IPS DF 6.9 (cell line): ENCODE data around the gene PTPRB.
"Not testable (repeated sequence)": the region's sequence is repeated elsewhere in the genome, so short reads cannot be mapped to it uniquely, and the experiment has no call there.

ENCODE experiments used
- DNase-seq: peaks from one replicate; pipeline ENCODE4 v3.0.0-alpha.2; 2013; ENCODE audit warnings: low read depth, low spot score
- H3K27ac ChIP-seq: one replicate; pipeline ENCODE4 v1.5.1; 2013; ENCODE audit warnings: low read length, control low read depth
- H3K27me3 ChIP-seq: 2 replicates; pipeline ENCODE4 v1.6.1; 2013; ENCODE audit warnings: mild to moderate bottlenecking, low read length; ENCODE audit not compliant: control insufficient read depth, insufficient read depth
- H3K36me3 ChIP-seq: 2 replicates; pipeline ENCODE4 v1.6.1; 2013; ENCODE audit warnings: low read length; ENCODE audit not compliant: control insufficient read depth, insufficient read depth
- H3K4me1 ChIP-seq: 2 replicates; pipeline ENCODE4 v1.6.1; 2013; ENCODE audit warnings: low read length; ENCODE audit not compliant: control insufficient read depth, insufficient read depth
- H3K4me3 ChIP-seq: 2 replicates; pipeline ENCODE4 v1.5.1; 2013; ENCODE audit warnings: mild to moderate bottlenecking, low read length
- H3K9me3 ChIP-seq: 2 replicates; pipeline ENCODE4 v1.6.1; 2013; ENCODE audit warnings: low read length, inconsistent platforms; ENCODE audit not compliant: control insufficient read depth, insufficient read depth
- WGBS: extraction: QIAGEN DNeasy Blood & Tissue Kit; methylation state at CpG from one replicate; pipeline ENCODE4 v1.1.7; 2013; ENCODE audit warnings: mixed read lengths, missing lambda C conversion rate; ENCODE audit not compliant: insufficient read length, insufficient coverage; 5-methylcytosine and 5-hydroxymethylcytosine counted together

Gene PTPRB

GRCh38 chr12:70508178-70508577 is 129.1 kb downstream of the PTPRB start:
- no CpG with 5 or more reads among the region's 1 CpG for WGBS
- Histone ChIP-seq H3K9me3 (no peaks in the 10 kb centered on the region), H3K36me3 (no peaks in the 10 kb centered on the region), H3K4me1 (no peaks in the 10 kb centered on the region; the same call in 1 of the 2 replicates), H3K4me3 (no peak overlapping the region), H3K27me3 (no peaks in the 10 kb centered on the region), H3K27ac (no peak overlapping the region)
- no peak for DNase-seq

- no peaks in the 10 kb centered on the region; the same call in 1 of the 2 replicates for H3K4me1 ChIP-seq
- H3K9me3 ChIP-seq = no peaks in the 10 kb centered on the region
- no CpG with 5 or more reads among the region's 2 CpGs for WGBS
- H3K36me3 ChIP-seq = no peaks in the 10 kb centered on the region
- H3K27ac ChIP-seq = no peak overlapping the region
- peak; percentile 22 for DNase-seq
- H3K27me3 ChIP-seq = no peaks in the 10 kb centered on the region
- H3K4me3 ChIP-seq = no peak overlapping the region
Measured at GRCh38 chr12:70507442-70507841, 129.8 kb downstream of the PTPRB start.

- Histone ChIP-seq H3K27me3 (no peaks in the 10 kb centered on the region), H3K9me3 (no peaks in the 10 kb centered on the region), H3K4me1 (no peaks in the 10 kb centered on the region), H3K27ac (no peak overlapping the region), H3K4me3 (no peak overlapping the region), H3K36me3 (no peaks in the 10 kb centered on the region)
- DNase-seq = no peak
- no CpG with 5 or more reads among the region's 5 CpGs for WGBS
Measured at GRCh38 chr12:70497508-70497907, 139.7 kb downstream of the PTPRB start.

GRCh38 chr12:70492904-70493303 is 144.3 kb downstream of the PTPRB start:
- H3K36me3 ChIP-seq, H3K27ac ChIP-seq, DNase-seq: not testable (repeated sequence)

GRCh38 chr12:70490928-70491327 is 146.3 kb downstream of the PTPRB start:
- H3K36me3 ChIP-seq, DNase-seq, H3K4me3 ChIP-seq, H3K27ac ChIP-seq, H3K9me3 ChIP-seq, H3K27me3 ChIP-seq, H3K4me1 ChIP-seq: not testable (repeated sequence)

More at GRCh38 chr12:70492904-70493303, 144.3 kb downstream of the PTPRB start:
- H3K27me3 ChIP-seq, H3K4me1 ChIP-seq, H3K4me3 ChIP-seq, H3K9me3 ChIP-seq: not testable (repeated sequence)
- no CpG with 5 or more reads among the region's 1 CpG for WGBS

GRCh38 chr12:70487440-70487839 is 149.8 kb downstream of the PTPRB start:
- Histone ChIP-seq H3K27me3 (no peaks in the 10 kb centered on the region), H3K27ac (no peak overlapping the region), H3K4me1 (no peaks in the 10 kb centered on the region), H3K36me3 (no peaks in the 10 kb centered on the region), H3K4me3 (no peak overlapping the region), H3K9me3 (no peaks in the 10 kb centered on the region)
- DNase-seq = no peak
- no CpG with 5 or more reads among the region's 2 CpGs for WGBS

GRCh38 chr12:70486588-70486987 is 150.6 kb downstream of the PTPRB start:
- Histone ChIP-seq H3K9me3 (no peaks in the 10 kb centered on the region), H3K27me3 (no peaks in the 10 kb centered on the region), H3K36me3 (no peaks in the 10 kb centered on the region), H3K4me3 (no peak overlapping the region), H3K4me1 (no peaks in the 10 kb centered on the region), H3K27ac (no peak overlapping the region)
- no CpG with 5 or more reads among the region's 2 CpGs for WGBS
- DNase-seq = no peak

GRCh38 chr12:70485704-70486103 is 151.5 kb downstream of the PTPRB start:
- Histone ChIP-seq H3K9me3 (no peaks in the 10 kb centered on the region), H3K4me1 (no peaks in the 10 kb centered on the region), H3K4me3 (no peak overlapping the region), H3K36me3 (no peaks in the 10 kb centered on the region), H3K27ac (no peak overlapping the region), H3K27me3 (no peaks in the 10 kb centered on the region)
- DNase-seq = no peak
- WGBS = no CpG with 5 or more reads among the region's 3 CpGs

- no CpG with 5 or more reads among the region's 1 CpG for WGBS
- H3K4me3 ChIP-seq = no peak overlapping the region
- H3K36me3 ChIP-seq = no peaks in the 10 kb centered on the region
- no peak for DNase-seq
- H3K9me3 ChIP-seq = no peaks in the 10 kb centered on the region
- no peaks in the 10 kb centered on the region for H3K4me1 ChIP-seq
- no peaks in the 10 kb centered on the region for H3K27me3 ChIP-seq
- no peak overlapping the region for H3K27ac ChIP-seq
Measured at GRCh38 chr12:70484464-70484863, 152.8 kb downstream of the PTPRB start.

GRCh38 chr12:70482764-70483163 is 154.5 kb downstream of the PTPRB start:
- Histone ChIP-seq H3K4me3 (no peak overlapping the region), H3K27me3 (no peaks in the 10 kb centered on the region), H3K36me3 (no peaks in the 10 kb centered on the region), H3K4me1 (no peaks in the 10 kb centered on the region), H3K9me3 (no peaks in the 10 kb centered on the region), H3K27ac (no peak overlapping the region)
- DNase-seq = no peak
- no CpG with 5 or more reads among the region's 1 CpG for WGBS

GRCh38 chr12:70469221-70469820 is 167.9 kb downstream of the PTPRB start:
- Histone ChIP-seq H3K27me3 (no peaks in the 10 kb centered on the region), H3K36me3 (no peaks in the 10 kb centered on the region), H3K27ac (no peak overlapping the region), H3K9me3 (no peaks in the 10 kb centered on the region), H3K4me1 (no peaks in the 10 kb centered on the region), H3K4me3 (no peak overlapping the region)
- no CpG with 5 or more reads among the region's 12 CpGs for WGBS
- DNase-seq = no peak
